Endodermal cell (in vitro differentiated cells): ENCODE measurements around the gene CD3E. TPM values are rescaled to one million over a fixed set of nuclear protein-coding genes. Genes with fewer than 3 reads are reported as not detected.

Experiments used
- DNase-seq: peaks from one replicate; pipeline ENCODE4 v3.0.0-alpha.2; 2017
- H3K27ac ChIP-seq: 2 replicates; pipeline ENCODE4 v1.5.1; 2013; ENCODE audit warnings: mild to moderate bottlenecking, low read depth, low read length, moderate library complexity
- H3K27me3 ChIP-seq: 2 replicates; pipeline ENCODE4 v1.6.1; 2013; ENCODE audit warnings: mild to moderate bottlenecking, low read length, moderate library complexity; ENCODE audit not compliant: insufficient read depth, control insufficient read depth, poor library complexity, severe bottlenecking
- H3K36me3 ChIP-seq: 2 replicates; pipeline ENCODE4 v1.7.0; 2013; ENCODE audit warnings: mild to moderate bottlenecking, low read length, moderate library complexity; ENCODE audit not compliant: control insufficient read depth, insufficient read depth
- H3K4me1 ChIP-seq: one replicate; pipeline ENCODE4 v1.7.0; 2013; ENCODE audit warnings: low read length; ENCODE audit not compliant: control insufficient read depth, insufficient read depth
- H3K4me3 ChIP-seq: 2 replicates; pipeline ENCODE4 v1.5.1; 2013; ENCODE audit warnings: mild to moderate bottlenecking, low read length, moderate library complexity
- H3K9ac ChIP-seq: 2 replicates; pipeline ENCODE4 v1.6.1; 2013; ENCODE audit warnings: mild to moderate bottlenecking, low read length, moderate library complexity; ENCODE audit not compliant: poor library complexity, severe bottlenecking; ENCODE audit errors: extremely low read depth
- H3K9me3 ChIP-seq: 2 replicates; pipeline ENCODE4 v1.6.1; 2013; ENCODE audit warnings: mild to moderate bottlenecking, low read length, moderate library complexity; ENCODE audit not compliant: control insufficient read depth
- H3K27ac Mint-ChIP-seq: 2 replicates; pipeline ENCODE4 v1.8.0; 2020; ENCODE audit warnings: mixed read lengths
- H3K27me3 Mint-ChIP-seq: 2 replicates; pipeline ENCODE4 v1.8.0; 2021; ENCODE audit warnings: mild to moderate bottlenecking, mixed read lengths; ENCODE audit not compliant: insufficient read depth
- H3K36me3 Mint-ChIP-seq: 2 replicates; pipeline ENCODE4 v1.8.0; 2020; ENCODE audit warnings: low read depth, mixed read lengths
- H3K4me1 Mint-ChIP-seq: 2 replicates; pipeline ENCODE4 v1.8.0; 2020; ENCODE audit warnings: mixed read lengths
- H3K4me3 Mint-ChIP-seq: 2 replicates; pipeline ENCODE4 v1.8.0; 2020; ENCODE audit warnings: mild to moderate bottlenecking, moderate library complexity, mixed read lengths
- H3K9me3 Mint-ChIP-seq: 2 replicates; pipeline ENCODE4 v1.8.0; 2020; ENCODE audit warnings: mild to moderate bottlenecking, mixed read lengths
- CTCF ChIP-seq: fragments of 200-600 bp; sonication (generic); conservative IDR thresholded peaks from 2 replicates; pipeline ENCODE4 v1.5.0; 2021; ENCODE audit warnings: antibody characterized with exemption, mild to moderate bottlenecking
- WGBS, 2 experiments: methylation state at CpG; one replicate each; pipeline versions ENCODE4 v1.1.5 to v1.1.7; 2013; ENCODE audit warnings: missing lambda C conversion rate in 2 of 2, mixed read lengths in 1 of 2; ENCODE audit not compliant: insufficient coverage in 1 of 2, insufficient read length in 1 of 2; 5-methylcytosine and 5-hydroxymethylcytosine counted together
- total RNA-seq, 2 donors: library from RNA; stranded (reverse); fragmentation: NEBNext Ultra II Directional in 1 of 2; extraction: Animal tissue kit (Norgen Biotek cat#: 25700) in 1 of 2; gene quantifications; 2 replicates in 1 of 2; 3 replicates in 1 of 2; pipeline ENCODE4 v1.2.1, GENCODE V29; 2021

Gene CD3E
- total RNA-seq, 2 donors from 2014 or later: 0.29 TPM; not detected in 1

DNA sequence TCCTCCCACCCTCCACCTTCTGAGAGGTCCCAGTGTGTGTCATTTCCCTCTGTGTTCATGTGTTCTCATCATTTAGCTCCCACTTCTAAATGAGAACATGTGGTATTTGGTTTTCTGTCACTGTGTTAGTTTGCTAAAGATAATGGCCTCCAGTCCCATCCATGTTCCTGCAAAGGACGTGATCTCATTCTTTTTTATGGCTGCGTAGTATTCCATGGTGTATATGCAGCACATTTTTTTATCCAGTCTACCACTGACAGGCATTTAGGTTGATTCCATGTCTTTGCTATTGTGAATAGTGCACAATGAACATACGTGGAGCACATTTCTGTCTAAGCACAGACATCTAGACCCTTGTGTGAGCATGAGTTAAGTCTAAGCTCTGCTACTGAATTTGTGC, 5.7 kb downstream of the CD3E start:
- Mint-ChIP-seq H3K27me3 (peaks cover 13% of the 10 kb centered on the region), H3K36me3 (no peaks in the 10 kb centered on the region), H3K9me3 (no peaks in the 10 kb centered on the region), H3K4me3 (no peak overlapping the region), H3K27ac (no peak overlapping the region), H3K4me1 (peaks cover 22% of the 10 kb centered on the region)
- Histone ChIP-seq H3K9me3 (no peaks in the 10 kb centered on the region), H3K9ac (no peak overlapping the region), H3K4me1 (peaks cover 17% of the 10 kb centered on the region), H3K27me3 (no peaks in the 10 kb centered on the region), H3K36me3 (no peaks in the 10 kb centered on the region), H3K4me3 (no peak overlapping the region), H3K27ac (no peak overlapping the region)
- WGBS, 2 experiments: 91 to 100% methylated on average over 3 of the region's 3 CpGs
- DNase-seq: no peak
- TF ChIP-seq CTCF: no peak

DNA sequence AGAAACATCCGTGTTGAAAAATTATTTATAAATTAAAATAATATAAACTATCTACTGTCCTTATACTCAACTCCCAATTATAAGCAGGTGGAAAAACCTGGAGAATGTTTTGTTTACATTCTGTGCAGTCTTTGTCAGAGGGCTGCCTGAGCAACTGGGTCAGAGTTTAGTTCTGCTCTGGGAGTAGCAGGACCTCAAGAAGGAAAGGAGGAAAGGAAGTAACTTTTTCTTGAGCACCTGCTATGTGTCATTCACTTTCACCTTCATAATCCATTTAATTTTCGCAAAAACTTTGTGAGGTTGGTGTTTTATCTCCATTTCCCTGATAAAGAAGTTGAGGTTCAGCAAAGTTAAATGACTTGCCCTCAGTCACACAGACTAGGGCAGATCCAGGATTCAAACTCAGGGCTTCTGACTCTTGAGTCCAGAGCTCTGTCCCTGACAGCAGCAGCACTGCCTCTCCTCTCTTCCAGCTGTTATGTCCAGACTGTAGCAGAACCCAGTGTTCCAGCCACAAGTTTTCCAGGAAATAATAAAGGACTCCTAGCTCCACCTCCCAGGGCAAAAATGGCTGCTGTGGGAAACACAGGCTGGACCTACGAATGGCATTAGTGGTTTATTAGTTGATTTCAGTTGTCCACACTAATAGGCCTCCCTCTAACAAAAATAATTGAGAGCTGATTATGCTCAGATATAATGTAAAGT, 6.4 kb downstream of the CD3E start:
- no peak for TF ChIP-seq CTCF
- Mint-ChIP-seq H3K4me3 (no peak overlapping the region), H3K27me3 (peaks cover 13% of the 10 kb centered on the region), H3K36me3 (no peaks in the 10 kb centered on the region), H3K27ac (no peak overlapping the region), H3K9me3 (no peaks in the 10 kb centered on the region), H3K4me1 (peaks cover 24% of the 10 kb centered on the region)
- Histone ChIP-seq H3K4me1 (peaks cover 20% of the 10 kb centered on the region), H3K27ac (no peak overlapping the region), H3K36me3 (no peaks in the 10 kb centered on the region), H3K27me3 (no peaks in the 10 kb centered on the region), H3K4me3 (no peak overlapping the region), H3K9ac (no peak overlapping the region), H3K9me3 (no peaks in the 10 kb centered on the region)
- no peak for DNase-seq
- WGBS, 2 experiments: 83% methylated on average over 1 of the region's 3 CpGs; no CpG with 5 or more reads in 1 of the 2 experiments

DNA sequence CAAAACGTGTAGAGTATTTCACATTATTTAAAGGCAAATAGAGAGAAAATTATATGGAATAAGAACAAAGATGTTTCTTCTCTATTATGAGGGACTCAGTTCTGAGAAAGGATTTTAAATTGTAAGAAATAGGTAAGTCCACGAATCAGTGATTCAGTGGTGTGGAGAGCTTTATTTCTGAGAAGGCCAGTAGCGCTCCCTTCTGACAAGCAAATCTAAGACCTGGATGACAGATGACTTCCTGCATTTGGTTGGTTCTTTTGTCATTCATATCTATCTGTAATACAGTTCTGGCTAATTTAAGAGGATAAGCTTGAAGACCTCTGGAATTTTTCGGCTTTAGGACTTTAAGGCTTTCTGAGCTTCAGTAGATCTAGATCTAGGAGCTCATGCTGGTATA, 7.0 kb downstream of the CD3E start:
- no peak for DNase-seq
- Histone ChIP-seq H3K27ac (no peak overlapping the region), H3K36me3 (no peaks in the 10 kb centered on the region), H3K4me3 (no peak overlapping the region), H3K9ac (no peak overlapping the region), H3K9me3 (no peaks in the 10 kb centered on the region), H3K4me1 (peaks cover 20% of the 10 kb centered on the region), H3K27me3 (no peaks in the 10 kb centered on the region)
- Mint-ChIP-seq H3K4me3 (no peak overlapping the region), H3K36me3 (no peaks in the 10 kb centered on the region), H3K4me1 (peaks cover 30% of the 10 kb centered on the region), H3K27me3 (peaks cover 13% of the 10 kb centered on the region), H3K27ac (no peak overlapping the region), H3K9me3 (no peaks in the 10 kb centered on the region)
- no peak for TF ChIP-seq CTCF
- 86 to 87% methylated on average over 3 to 4 of the region's 4 CpGs for WGBS, 2 experiments
